ENCODE data around the gene IL20.

DNA sequence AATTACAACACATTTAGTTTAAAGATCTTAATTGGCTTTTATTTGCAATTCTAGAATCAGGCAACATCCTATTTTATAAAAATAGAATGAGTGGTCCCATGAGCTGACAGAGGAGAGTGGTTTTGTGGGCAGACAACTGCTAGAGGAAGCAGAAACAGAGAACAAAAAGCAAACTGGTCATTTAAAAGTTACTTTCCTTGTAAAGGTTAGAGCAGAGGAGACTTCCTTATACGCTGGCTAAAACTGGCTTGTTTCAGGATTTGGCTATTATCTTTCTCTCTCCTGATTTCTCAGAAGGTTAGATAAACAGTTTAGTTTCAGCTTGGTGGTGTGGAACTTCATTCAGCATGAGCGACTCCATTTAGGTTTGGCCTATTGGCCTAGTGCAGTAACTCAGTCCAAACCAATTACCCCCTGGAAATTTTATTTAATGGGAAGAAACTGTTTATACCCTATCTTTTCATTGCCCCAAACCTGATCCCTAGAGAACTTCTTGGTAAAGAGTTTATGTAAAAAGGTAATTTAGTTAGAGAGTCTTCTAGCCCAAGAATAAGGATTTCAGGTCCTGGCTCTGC, 32.2 kb upstream of the IL20 start:
- TF ChIP-seq, protein P1, sequence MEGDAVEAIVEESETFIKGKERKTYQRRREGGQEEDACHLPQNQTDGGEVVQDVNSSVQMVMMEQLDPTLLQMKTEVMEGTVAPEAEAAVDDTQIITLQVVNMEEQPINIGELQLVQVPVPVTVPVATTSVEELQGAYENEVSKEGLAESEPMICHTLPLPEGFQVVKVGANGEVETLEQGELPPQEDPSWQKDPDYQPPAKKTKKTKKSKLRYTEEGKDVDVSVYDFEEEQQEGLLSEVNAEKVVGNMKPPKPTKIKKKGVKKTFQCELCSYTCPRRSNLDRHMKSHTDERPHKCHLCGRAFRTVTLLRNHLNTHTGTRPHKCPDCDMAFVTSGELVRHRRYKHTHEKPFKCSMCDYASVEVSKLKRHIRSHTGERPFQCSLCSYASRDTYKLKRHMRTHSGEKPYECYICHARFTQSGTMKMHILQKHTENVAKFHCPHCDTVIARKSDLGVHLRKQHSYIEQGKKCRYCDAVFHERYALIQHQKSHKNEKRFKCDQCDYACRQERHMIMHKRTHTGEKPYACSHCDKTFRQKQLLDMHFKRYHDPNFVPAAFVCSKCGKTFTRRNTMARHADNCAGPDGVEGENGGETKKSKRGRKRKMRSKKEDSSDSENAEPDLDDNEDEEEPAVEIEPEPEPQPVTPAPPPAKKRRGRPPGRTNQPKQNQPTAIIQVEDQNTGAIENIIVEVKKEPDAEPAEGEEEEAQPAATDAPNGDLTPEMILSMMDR (IDR thresholded peaks at IDR 0.05), result no peak
- no peak for TF ChIP-seq POLR2AphosphoS5 (IDR thresholded peaks at IDR 0.05)

Measured in sigmoid colon (tissue), 4 donors.